ENCODE measurements around the gene TTLL8.

DNA sequence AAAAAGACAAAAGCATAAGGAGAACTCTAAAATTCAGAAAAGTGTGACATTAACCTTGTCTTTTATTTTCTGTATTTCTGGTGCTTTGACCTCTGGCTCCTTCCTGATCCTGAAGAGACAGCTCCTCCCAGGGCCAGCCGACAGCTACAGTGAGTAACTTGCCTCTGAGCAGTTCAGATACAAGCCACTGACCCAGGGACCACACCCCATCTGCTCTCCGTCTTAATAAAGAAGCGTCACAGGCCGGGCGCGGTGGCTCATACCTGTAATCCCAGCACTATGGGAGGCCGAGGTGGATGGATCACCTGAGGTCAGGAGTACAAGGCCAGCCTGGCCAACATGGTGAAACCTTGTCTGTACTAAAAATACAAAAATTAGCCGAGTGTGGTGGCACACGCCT lies 20.7 kb upstream of the TTLL8 start:
- TF ChIP-seq, protein P1, sequence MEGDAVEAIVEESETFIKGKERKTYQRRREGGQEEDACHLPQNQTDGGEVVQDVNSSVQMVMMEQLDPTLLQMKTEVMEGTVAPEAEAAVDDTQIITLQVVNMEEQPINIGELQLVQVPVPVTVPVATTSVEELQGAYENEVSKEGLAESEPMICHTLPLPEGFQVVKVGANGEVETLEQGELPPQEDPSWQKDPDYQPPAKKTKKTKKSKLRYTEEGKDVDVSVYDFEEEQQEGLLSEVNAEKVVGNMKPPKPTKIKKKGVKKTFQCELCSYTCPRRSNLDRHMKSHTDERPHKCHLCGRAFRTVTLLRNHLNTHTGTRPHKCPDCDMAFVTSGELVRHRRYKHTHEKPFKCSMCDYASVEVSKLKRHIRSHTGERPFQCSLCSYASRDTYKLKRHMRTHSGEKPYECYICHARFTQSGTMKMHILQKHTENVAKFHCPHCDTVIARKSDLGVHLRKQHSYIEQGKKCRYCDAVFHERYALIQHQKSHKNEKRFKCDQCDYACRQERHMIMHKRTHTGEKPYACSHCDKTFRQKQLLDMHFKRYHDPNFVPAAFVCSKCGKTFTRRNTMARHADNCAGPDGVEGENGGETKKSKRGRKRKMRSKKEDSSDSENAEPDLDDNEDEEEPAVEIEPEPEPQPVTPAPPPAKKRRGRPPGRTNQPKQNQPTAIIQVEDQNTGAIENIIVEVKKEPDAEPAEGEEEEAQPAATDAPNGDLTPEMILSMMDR (conservative IDR thresholded peaks at IDR 0.05; ENCODE audit: low read length), result no peak
- TF ChIP-seq EZH2phosphoT487 (IDR thresholded peaks at IDR 0.05; ENCODE audit: borderline replicate concordance), result no peak

Measured in Loucy (cell line).